IPS DF 4.7 (cell line): Measurements from ENCODE around the gene AKR1D1.
"Not testable (repeated sequence)": the region's sequence is repeated elsewhere in the genome, so short reads cannot be mapped to it uniquely, and the experiment has no call there.

Experiments used
- DNase-seq: peaks from one replicate; pipeline ENCODE4 v3.0.0-alpha.2; 2013; ENCODE audit warnings: low spot score; ENCODE audit errors: extremely low read depth

The AKR1D1 gene

GRCh38 chr7:138120140-138120827 lies 44.0 kb downstream of the AKR1D1 start:
- no peak for DNase-seq

GRCh38 chr7:138122162-138122561 lies 45.9 kb downstream of the AKR1D1 start:
- no peak for DNase-seq

- DNase-seq = no peak
Measured at GRCh38 chr7:138125119-138125518, 48.9 kb downstream of the AKR1D1 start.

GRCh38 chr7:138125598-138126111 lies 49.4 kb downstream of the AKR1D1 start:
- no peak for DNase-seq

GRCh38 chr7:138126928-138127327 lies 50.7 kb downstream of the AKR1D1 start:
- DNase-seq = no peak

- DNase-seq = no peak
Measured at GRCh38 chr7:138127996-138128395, 51.7 kb downstream of the AKR1D1 start.

GRCh38 chr7:138129551-138130165 lies 53.4 kb downstream of the AKR1D1 start:
- DNase-seq = no peak

GRCh38 chr7:138137423-138138171 lies 61.3 kb downstream of the AKR1D1 start:
- DNase-seq = no peak

GRCh38 chr7:138138244-138138643 lies 62.0 kb downstream of the AKR1D1 start:
- no peak for DNase-seq

- no peak for DNase-seq
Measured at GRCh38 chr7:138142583-138143201, 66.4 kb downstream of the AKR1D1 start.

GRCh38 chr7:138144958-138145357 lies 68.7 kb downstream of the AKR1D1 start:
- DNase-seq = no peak

GRCh38 chr7:138146221-138146620 lies 70.0 kb downstream of the AKR1D1 start:
- DNase-seq = not testable (repeated sequence)

- not testable (repeated sequence) for DNase-seq
Measured at GRCh38 chr7:138146757-138147734, 70.8 kb downstream of the AKR1D1 start.

GRCh38 chr7:138151731-138152577 lies 75.7 kb downstream of the AKR1D1 start:
- DNase-seq = no peak

GRCh38 chr7:138154661-138155060 lies 78.4 kb downstream of the AKR1D1 start:
- no peak for DNase-seq

GRCh38 chr7:138157702-138158101 lies 81.4 kb downstream of the AKR1D1 start:
- no peak for DNase-seq

GRCh38 chr7:138158739-138159528 lies 82.7 kb downstream of the AKR1D1 start:
- no peak for DNase-seq

- peak; percentile 99 for DNase-seq
Measured at GRCh38 chr7:138161600-138162081, 85.4 kb downstream of the AKR1D1 start.

GRCh38 chr7:138162236-138162635 lies 86.0 kb downstream of the AKR1D1 start:
- DNase-seq = no peak
